ENCODE results near the gene SLC38A4. TPM values are rescaled to one million over a fixed set of nuclear protein-coding genes. Genes with fewer than 3 reads are reported as not detected.

The SLC38A4 gene
- total RNA-seq, result 0.66 TPM
- polyA plus RNA-seq (ENCODE audit: insufficient read depth, low read depth, low replicate concordance), result 7.4 TPM
- long read RNA-seq, donor 1, partial matches to known transcripts, result 0 of 2 reads
- long read RNA-seq, donor 1, other reads (novel, unspliced or antisense), result 0 of 2 reads
- long read RNA-seq, donor 2, partial matches to known transcripts, result 0 of 1 reads
- long read RNA-seq, donor 2, other reads (novel, unspliced or antisense), result 0 of 1 reads
- long read RNA-seq, donor 3, partial matches to known transcripts, result 0 of 5 reads
- long read RNA-seq, donor 3, other reads (novel, unspliced or antisense), result 0 of 5 reads
- long read RNA-seq, donor 4, result 0 reads
- long read RNA-seq, donor 5, result 0 reads
- long read RNA-seq, donor 6, partial matches to known transcripts, result 0 of 3 reads
- long read RNA-seq, donor 6, other reads (novel, unspliced or antisense), result 0 of 3 reads
- long read RNA-seq, donor 7, partial matches to known transcripts, result 0 of 3 reads
- long read RNA-seq, donor 7, other reads (novel, unspliced or antisense), result 2 of 3 reads
- long read RNA-seq, donor 8, result 0 reads
- long read RNA-seq, donor 9, partial matches to known transcripts, result 0 of 1 reads
- long read RNA-seq, donor 9, other reads (novel, unspliced or antisense), result 0 of 1 reads
- long read RNA-seq, donor 10, partial matches to known transcripts, result 0 of 1 reads
- long read RNA-seq, donor 10, other reads (novel, unspliced or antisense), result 0 of 1 reads

- no peaks in the 10 kb centered on the region for H3K9me3 ChIP-seq (ENCODE audit: control insufficient read depth in 2 of 3, insufficient read depth in 1 of 3, low read length in 3 of 3)
- intact Hi-C loops (cut with DNase I), result no loop called here
- H3K27ac ChIP-seq (ENCODE audit: low read depth in 2 of 2, low read length in 2 of 2), result peak within 1 kb of the TSS in 1 of 2 donors; percentile 53
- DNase-seq, result peak; percentile 55 to 71 (median 62)
- H3K36me3 ChIP-seq (ENCODE audit: control insufficient read depth in 2 of 3, insufficient read depth in 3 of 3, low read length in 3 of 3), result no peaks in the 10 kb centered on the region
- no peak for FAIRE-seq
- H3K4me3 ChIP-seq (ENCODE audit: low read length in 3 of 3), result peak within 1 kb of the TSS; percentile 65 to 69 (median 67)
- H3K4me1 ChIP-seq (ENCODE audit: control insufficient read depth in 2 of 3, insufficient read depth in 2 of 3, low read depth in 1 of 3, low read length in 3 of 3), result peaks cover 0 to 9% (median 3%) of the 10 kb centered on the region in 3 donors
- H3K27me3 ChIP-seq (ENCODE audit: control insufficient read depth, insufficient read depth, low read length), result peaks cover 21% of the 10 kb centered on the region
- TF ChIP-seq CTCF (IDR thresholded peaks at IDR 0.05; ENCODE audit: borderline replicate concordance, extremely low read depth, insufficient read depth), result peak; percentile 12
- peak within 1 kb of the TSS in 2 of 3 donors; percentile 29 to 48 for H3K9ac ChIP-seq (ENCODE audit: low read length in 3 of 3)
Observed at GRCh38 chr12:46825591-46826414, at the start of gene SLC38A4. TSS of gene SLC38A4 (minus strand) at chr12:46825997. CDS start at chr12:46793071, 32,926 bp downstream.

- H3K27me3 ChIP-seq (ENCODE audit: control insufficient read depth, insufficient read depth, low read length), result no peaks in the 10 kb centered on the region
- H3K27ac ChIP-seq (ENCODE audit: low read depth in 2 of 2, low read length in 2 of 2), result no peak overlapping the region
- intact Hi-C loops (cut with DNase I), result no loop called here
- FAIRE-seq (no peak), DNase-seq (no peak)
- H3K4me1 ChIP-seq (ENCODE audit: control insufficient read depth in 2 of 3, insufficient read depth in 2 of 3, low read depth in 1 of 3, low read length in 3 of 3), result no peaks in the 10 kb centered on the region
- H3K9ac ChIP-seq (ENCODE audit: low read length in 3 of 3), result no peak overlapping the region
- no peak overlapping the region for H3K4me3 ChIP-seq (ENCODE audit: low read length in 3 of 3)
- H3K9me3 ChIP-seq (ENCODE audit: control insufficient read depth in 2 of 3, insufficient read depth in 1 of 3, low read length in 3 of 3), result peaks cover 0 to 3% (median 0%) of the 10 kb centered on the region in 3 donors
- no peak for TF ChIP-seq CTCF (IDR thresholded peaks at IDR 0.05; ENCODE audit: borderline replicate concordance, extremely low read depth, insufficient read depth)
- H3K36me3 ChIP-seq (ENCODE audit: control insufficient read depth in 2 of 3, insufficient read depth in 3 of 3, low read length in 3 of 3), result no peaks in the 10 kb centered on the region
Observed at GRCh38 chr12:46875095-46875494, 49.3 kb upstream of the SLC38A4 start.

- TF ChIP-seq CTCF (IDR thresholded peaks at IDR 0.05; ENCODE audit: borderline replicate concordance, extremely low read depth, insufficient read depth), result no peak
- Histone ChIP-seq H3K4me1 (ENCODE audit: control insufficient read depth in 2 of 3, insufficient read depth in 2 of 3, low read depth in 1 of 3, low read length in 3 of 3) (no peaks in the 10 kb centered on the region), H3K9ac (ENCODE audit: low read length in 3 of 3) (no peak overlapping the region), H3K9me3 (ENCODE audit: control insufficient read depth in 2 of 3, insufficient read depth in 1 of 3, low read length in 3 of 3) (peaks cover 0 to 3% (median 0%) of the 10 kb centered on the region in 3 donors), H3K36me3 (ENCODE audit: control insufficient read depth in 2 of 3, insufficient read depth in 3 of 3, low read length in 3 of 3) (no peaks in the 10 kb centered on the region), H3K27me3 (ENCODE audit: control insufficient read depth, insufficient read depth, low read length) (no peaks in the 10 kb centered on the region), H3K27ac (ENCODE audit: low read depth in 2 of 2, low read length in 2 of 2) (no peak overlapping the region), H3K4me3 (ENCODE audit: low read length in 3 of 3) (no peak overlapping the region)
- intact Hi-C loops (cut with DNase I), result no loop called here
- DNase-seq (no peak), FAIRE-seq (no peak)
Observed at GRCh38 chr12:46874642-46875041, 48.8 kb upstream of the SLC38A4 start.

All from kidney (tissue), 22 donors.